T47D (cell line): ENCODE measurements around the gene MYRIP.

Experiments
- DNase-seq, 2 experiments: peaks; one replicate each; pipeline versions ENCODE4 v3.0.0 to v3.0.0-alpha.2; 2011 to 2012; ENCODE audit warnings: low read depth in 1 of 2, low spot score in 1 of 2
- JUND ChIP-seq: IDR thresholded peaks from 2 replicates; pipeline ENCODE4 v1.6.1; 2012; ENCODE audit warnings: low read depth
- in situ Hi-C: cut with HindIII; loops from 2 replicates; pipeline ENCODE4 v1.10.0; 2016; ENCODE audit warnings: low sequenced_read_pairs, low pct_unique_long_range_greater_than_20kb

Gene MYRIP

DNA sequence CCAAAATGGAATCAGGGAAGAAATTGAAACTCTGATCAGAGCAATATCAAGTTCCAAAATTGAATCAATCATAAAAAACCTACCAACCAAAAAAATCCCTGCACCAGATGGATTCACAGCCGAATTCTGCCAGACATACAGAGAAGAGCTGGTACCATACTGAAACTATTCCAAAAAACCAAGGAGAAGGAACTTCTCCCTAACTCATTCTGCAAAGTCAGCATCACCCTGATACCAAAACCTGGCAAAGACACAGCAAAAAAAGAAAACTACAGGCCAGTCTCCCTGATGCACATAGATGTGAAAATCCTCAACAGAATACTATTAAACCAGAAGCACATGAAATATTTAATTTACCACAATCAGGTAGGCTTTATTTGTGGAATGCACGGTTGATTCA is 118.1 kb downstream of the MYRIP start:
- no peak for DNase-seq
- in situ Hi-C loops = no loop called here
- TF ChIP-seq JUND = no peak

DNA sequence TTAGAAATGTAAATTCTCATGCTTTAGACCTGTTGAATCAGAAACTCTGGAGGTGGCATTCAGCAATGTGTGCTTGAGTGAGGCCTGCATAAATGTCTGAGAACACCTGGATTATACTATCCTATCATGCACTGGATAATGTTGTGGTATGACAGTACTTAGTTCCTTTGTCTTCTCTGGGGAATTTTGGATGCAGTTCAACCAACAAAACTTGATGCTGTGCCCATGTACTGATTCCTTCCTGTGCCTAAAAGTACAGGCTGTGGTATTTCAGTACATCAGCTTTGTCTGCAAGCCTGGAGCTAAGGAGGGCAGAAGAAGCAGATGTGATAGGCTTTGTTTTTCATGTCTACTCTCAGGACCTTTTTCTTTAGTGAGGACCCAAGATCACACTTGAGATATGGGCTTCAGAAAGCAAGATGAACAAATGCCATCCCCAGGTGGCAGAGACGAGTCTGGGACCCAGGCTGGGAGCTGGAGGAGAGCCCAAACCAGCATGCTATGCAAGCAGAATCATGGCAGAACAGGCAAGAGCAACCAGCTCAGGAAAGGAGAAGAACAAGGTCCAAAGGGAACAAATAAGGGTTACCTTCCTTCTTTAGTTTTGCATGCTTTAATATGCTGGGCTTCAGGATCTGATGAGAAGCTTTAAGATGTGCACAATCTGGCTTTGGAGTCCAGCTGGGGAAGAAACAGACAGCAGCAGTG is 124.7 kb downstream of the MYRIP start:
- no peak for DNase-seq
- in situ Hi-C loops = no loop called here
- TF ChIP-seq JUND = no peak

- no peak for DNase-seq
- no peak for TF ChIP-seq JUND
- in situ Hi-C loops = no loop called here
Measured at GRCh38 chr3:39934696-39935095, 125.3 kb downstream of the MYRIP start.

GRCh38 chr3:39935261-39935660 is 125.9 kb downstream of the MYRIP start:
- no peak for TF ChIP-seq JUND
- in situ Hi-C loops = no loop called here
- DNase-seq = no peak

GRCh38 chr3:39936848-39937247 is 127.4 kb downstream of the MYRIP start:
- TF ChIP-seq JUND = no peak
- no peak for DNase-seq
- in situ Hi-C loops = no loop called here

GRCh38 chr3:39937315-39937714 is 127.9 kb downstream of the MYRIP start:
- no peak for TF ChIP-seq JUND
- in situ Hi-C loops = no loop called here
- no peak for DNase-seq

- in situ Hi-C loops = no loop called here
- no peak for DNase-seq
- no peak for TF ChIP-seq JUND
Measured at GRCh38 chr3:39937874-39938273, 128.5 kb downstream of the MYRIP start.

- peak in 1 of 2 experiments; percentile 59 for DNase-seq
- in situ Hi-C loops = no loop called here
- TF ChIP-seq JUND = no peak
Measured at GRCh38 chr3:39941931-39942330, 132.5 kb downstream of the MYRIP start.

GRCh38 chr3:39960515-39961191 is 151.2 kb downstream of the MYRIP start:
- DNase-seq = no peak
- TF ChIP-seq JUND = no peak
- in situ Hi-C loops = no loop called here

DNA sequence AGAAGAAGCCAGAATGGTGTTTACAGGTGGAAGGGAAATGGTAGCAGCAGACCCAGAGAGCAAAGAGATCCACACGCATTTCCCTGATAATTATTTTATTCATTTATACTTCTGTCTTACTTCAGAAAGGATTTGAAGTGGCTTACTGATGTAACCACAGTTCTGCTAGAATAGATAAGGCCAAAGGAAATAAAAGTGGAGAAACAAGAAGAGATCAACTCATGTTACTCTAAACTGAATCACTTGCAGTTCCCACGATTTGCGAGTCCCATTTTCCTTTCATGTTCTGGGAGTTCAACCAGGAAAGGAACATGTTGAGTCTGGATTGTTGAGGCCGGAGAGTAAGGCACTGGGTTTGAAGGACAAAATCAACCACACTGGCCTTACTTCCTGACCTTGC is 151.8 kb downstream of the MYRIP start:
- no peak for TF ChIP-seq JUND
- in situ Hi-C loops = no loop called here
- no peak for DNase-seq

DNA sequence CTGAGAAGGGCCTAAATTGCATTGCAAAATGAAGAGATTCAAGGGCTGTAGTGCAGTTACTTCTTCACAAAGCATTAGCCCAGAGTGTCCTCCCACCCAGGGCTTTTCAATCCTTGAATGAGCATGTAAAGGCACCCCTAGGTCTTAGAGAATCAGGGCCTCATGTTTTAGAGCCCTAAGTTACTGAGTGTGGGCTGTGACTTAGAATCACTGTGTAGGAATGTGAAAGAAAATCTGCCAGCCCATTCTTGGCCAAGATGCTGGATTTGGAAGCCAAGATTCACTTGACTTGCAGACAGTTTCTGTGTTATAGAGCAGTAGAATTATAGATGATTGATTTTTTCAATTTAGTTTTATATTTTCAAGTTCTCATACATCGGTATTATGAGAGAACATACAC is 153.2 kb downstream of the MYRIP start:
- TF ChIP-seq JUND = no peak
- DNase-seq = no peak
- in situ Hi-C loops = no loop called here

GRCh38 chr3:39965461-39965860 is 156.1 kb downstream of the MYRIP start:
- in situ Hi-C loops = no loop called here

GRCh38 chr3:39965997-39966396 is 156.6 kb downstream of the MYRIP start:
- no peak for DNase-seq
- in situ Hi-C loops = no loop called here
- no peak for TF ChIP-seq JUND

More at GRCh38 chr3:39965461-39965860, 156.1 kb downstream of the MYRIP start:
- DNase-seq = no peak
- no peak for TF ChIP-seq JUND
